ENCODE results near the gene DCLK3.

The DCLK3 gene

GRCh38 chr3:36763850-36764703 is at the start of gene DCLK3:
Gene DCLK3 (minus strand): TSS chr3:36764553. CDS start chr3:36764263, 290 bp downstream.
- FAIRE-seq: no peak

- FAIRE-seq: no peak
Measured at GRCh38 chr3:36813305-36813704, 49.0 kb upstream of the DCLK3 start.

GRCh38 chr3:36812240-36812639 is 47.9 kb upstream of the DCLK3 start:
- FAIRE-seq: no peak

GRCh38 chr3:36811768-36812167 is 47.4 kb upstream of the DCLK3 start:
- FAIRE-seq: no peak

GRCh38 chr3:36804295-36805055 is 40.1 kb upstream of the DCLK3 start:
- no peak for FAIRE-seq

- no peak for FAIRE-seq
Measured at GRCh38 chr3:36803091-36803791, 38.9 kb upstream of the DCLK3 start.

GRCh38 chr3:36800533-36801116 is 36.3 kb upstream of the DCLK3 start:
- no peak for FAIRE-seq

- no peak for FAIRE-seq
Measured at GRCh38 chr3:36796881-36797280, 32.5 kb upstream of the DCLK3 start.

GRCh38 chr3:36796161-36796560 is 31.8 kb upstream of the DCLK3 start:
- no peak for FAIRE-seq

- no peak for FAIRE-seq
Measured at GRCh38 chr3:36795622-36796021, 31.3 kb upstream of the DCLK3 start.

- no peak for FAIRE-seq
Measured at GRCh38 chr3:36792342-36792741, 28.0 kb upstream of the DCLK3 start.

- no peak for FAIRE-seq
Measured at GRCh38 chr3:36790765-36791164, 26.4 kb upstream of the DCLK3 start.

GRCh38 chr3:36786921-36787890 is 22.9 kb upstream of the DCLK3 start:
- no peak for FAIRE-seq

GRCh38 chr3:36784138-36784635 is 19.8 kb upstream of the DCLK3 start:
- no peak for FAIRE-seq

- no peak for FAIRE-seq
Measured at GRCh38 chr3:36777424-36778218, 13.3 kb upstream of the DCLK3 start.

GRCh38 chr3:36776436-36776835 is 12.1 kb upstream of the DCLK3 start:
- no peak for FAIRE-seq

- FAIRE-seq: no peak
Measured at GRCh38 chr3:36774052-36774451, 9.7 kb upstream of the DCLK3 start.

GRCh38 chr3:36771931-36772330 is 7.6 kb upstream of the DCLK3 start:
- FAIRE-seq: no peak

- FAIRE-seq: no peak
Measured at GRCh38 chr3:36769926-36770325, 5.6 kb upstream of the DCLK3 start.

- no peak for FAIRE-seq
Measured at GRCh38 chr3:36765104-36765503, 751 bp upstream of the DCLK3 start.

GRCh38 chr3:36764704-36765038 is 318 bp upstream of the DCLK3 start:
- FAIRE-seq: no peak
